H7 (cell line): ENCODE data around the gene CDK8. TPM values are rescaled to one million over a fixed set of nuclear protein-coding genes. Genes with fewer than 3 reads are reported as not detected.

Experiments used
- DNase-seq: peaks from one replicate; pipeline ENCODE4 v3.0.0; 2012
- H3K27me3 ChIP-seq: 2 replicates; pipeline ENCODE4 v1.6.0; 2011; ENCODE audit warnings: mild to moderate bottlenecking, low read length; ENCODE audit not compliant: control insufficient read depth, insufficient read depth
- H3K36me3 ChIP-seq: replicated peaks from 2 replicates; pipeline ENCODE4 v1.5.1; 2011; ENCODE audit warnings: low read length; ENCODE audit not compliant: control insufficient read depth, insufficient read depth
- H3K4me3 ChIP-seq: 2 replicates; pipeline ENCODE4 v1.5.1; 2011; ENCODE audit warnings: low read depth, mild to moderate bottlenecking, control low read depth, low read length, moderate library complexity; ENCODE audit not compliant: insufficient read depth
- total RNA-seq: library from RNA; depleted of rRNA; stranded (reverse); fragments of >200 nt; shearing (Covaris generic); gene quantifications from 2 replicates; pipeline ENCODE4 v1.2.3, GENCODE V29; 2014

Gene CDK8
- total RNA-seq, 1 experiment from 2014 or later = 28.4 TPM

DNA sequence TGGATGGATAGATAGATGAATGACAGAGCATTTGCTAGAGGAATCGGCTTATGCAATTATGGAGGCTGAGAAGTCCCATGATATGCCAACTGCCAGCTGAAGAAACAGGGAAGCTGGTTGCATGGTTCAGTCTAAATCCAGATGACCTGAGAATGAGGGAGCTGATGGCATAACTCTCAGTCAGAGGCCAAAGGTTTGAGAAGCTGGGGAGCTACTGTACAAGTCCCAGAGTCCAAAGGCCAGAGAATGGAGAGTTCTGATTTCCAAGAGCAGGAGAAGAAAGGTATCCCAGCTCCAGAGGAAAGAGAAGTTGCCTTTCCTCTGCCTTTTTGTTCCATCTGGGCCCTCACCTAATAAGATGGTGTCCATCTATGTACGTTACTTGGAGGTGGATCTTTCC lies 108.3 kb downstream of the CDK8 start:
- Histone ChIP-seq H3K4me3 (no peak overlapping the region), H3K27me3 (no peaks in the 10 kb centered on the region), H3K36me3 (no peaks in the 10 kb centered on the region)
- no peak for DNase-seq

DNA sequence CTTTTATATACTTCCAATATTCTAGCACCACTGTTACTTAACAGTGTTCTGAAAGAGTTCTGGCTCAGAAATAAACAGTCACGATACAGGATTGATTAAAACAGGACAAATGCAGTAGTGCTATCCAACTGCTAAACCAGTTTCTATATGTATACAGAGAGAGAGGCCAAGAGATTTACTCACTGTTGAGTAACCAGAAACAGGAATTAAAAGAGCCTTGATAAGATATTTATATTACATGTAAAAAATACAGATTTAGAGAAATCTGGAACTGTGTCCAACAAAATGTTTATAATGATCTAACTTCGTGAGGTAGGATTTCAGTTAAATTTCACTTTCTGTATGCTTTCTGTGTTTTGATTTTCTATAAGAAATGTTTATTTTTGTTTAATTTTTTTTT lies 116.6 kb downstream of the CDK8 start:
- Histone ChIP-seq H3K4me3 (no peak overlapping the region), H3K36me3 (no peaks in the 10 kb centered on the region), H3K27me3 (no peaks in the 10 kb centered on the region)
- DNase-seq = no peak

DNA sequence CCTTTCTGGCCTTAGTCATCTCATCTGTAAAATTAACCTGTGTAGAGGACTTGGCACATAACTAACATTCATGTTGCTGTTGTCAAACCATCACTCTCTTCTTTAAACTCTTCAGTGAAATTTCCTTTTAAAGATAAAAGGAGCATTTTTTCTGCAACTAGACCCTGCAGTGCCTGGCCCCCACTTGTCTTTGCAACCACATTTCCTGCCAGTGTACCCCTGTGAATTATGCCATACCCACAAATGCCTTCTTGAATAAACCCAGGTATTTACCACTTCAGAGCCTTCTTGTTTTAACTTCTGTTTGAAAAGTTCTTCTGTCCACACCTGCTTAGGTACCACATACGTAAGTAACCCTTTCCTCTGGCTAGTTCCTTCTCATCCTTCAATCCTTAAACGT lies 118.8 kb downstream of the CDK8 start:
- Histone ChIP-seq H3K27me3 (no peaks in the 10 kb centered on the region), H3K4me3 (no peak overlapping the region), H3K36me3 (no peaks in the 10 kb centered on the region)
- no peak for DNase-seq

DNA sequence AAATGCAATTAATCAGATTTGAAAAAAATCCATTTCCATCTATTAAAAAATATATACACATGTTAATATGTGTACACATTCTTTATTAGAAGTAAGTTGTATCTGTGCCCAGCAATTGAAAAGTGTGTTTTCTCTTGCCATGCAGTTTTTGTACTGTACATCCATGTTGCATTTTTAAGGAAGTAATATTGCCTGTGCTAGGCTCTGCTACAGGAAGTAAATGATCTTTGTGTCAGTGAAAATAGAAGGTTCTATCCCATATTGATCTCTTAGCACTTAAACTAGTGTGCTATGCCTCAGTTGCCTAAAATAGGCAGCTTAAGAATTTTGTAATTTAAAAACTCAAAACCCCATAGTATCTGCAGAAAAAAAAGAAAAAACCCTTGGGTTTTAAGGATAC lies 122.5 kb downstream of the CDK8 start:
- DNase-seq = no peak
- Histone ChIP-seq H3K27me3 (no peaks in the 10 kb centered on the region), H3K4me3 (no peak overlapping the region), H3K36me3 (no peaks in the 10 kb centered on the region)

GRCh38 chr13:26377038-26377437 lies 123.1 kb downstream of the CDK8 start:
- no peaks in the 10 kb centered on the region for H3K27me3 ChIP-seq
- peak; percentile 58 for DNase-seq
- no peak overlapping the region for H3K4me3 ChIP-seq
- no peaks in the 10 kb centered on the region for H3K36me3 ChIP-seq

DNA sequence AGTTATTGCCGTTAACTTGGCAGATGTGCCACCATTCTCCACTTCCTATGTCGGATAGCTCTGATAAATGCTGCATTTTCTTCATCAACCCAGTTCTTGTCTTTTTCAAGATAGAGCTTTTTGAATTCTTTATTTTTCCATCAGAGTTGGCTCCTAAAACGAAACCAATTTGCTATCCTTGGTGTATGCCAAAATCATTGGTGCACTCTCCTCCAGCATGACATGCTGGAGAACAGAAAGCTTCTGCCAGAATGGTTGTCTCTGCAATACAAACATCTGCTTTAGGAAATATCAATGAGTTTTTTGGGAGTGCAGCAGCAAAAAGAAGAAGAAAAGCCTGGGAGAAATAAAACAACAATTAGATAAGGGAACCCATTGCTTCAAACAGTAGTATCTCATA lies 124.2 kb downstream of the CDK8 start:
- H3K27me3 ChIP-seq = no peaks in the 10 kb centered on the region
- H3K4me3 ChIP-seq = no peak overlapping the region
- DNase-seq = no peak
- H3K36me3 ChIP-seq = no peaks in the 10 kb centered on the region

GRCh38 chr13:26379831-26380230 lies 125.9 kb downstream of the CDK8 start:
- no peaks in the 10 kb centered on the region for H3K27me3 ChIP-seq
- no peaks in the 10 kb centered on the region for H3K36me3 ChIP-seq
- no peak for DNase-seq
- H3K4me3 ChIP-seq = no peak overlapping the region

DNA sequence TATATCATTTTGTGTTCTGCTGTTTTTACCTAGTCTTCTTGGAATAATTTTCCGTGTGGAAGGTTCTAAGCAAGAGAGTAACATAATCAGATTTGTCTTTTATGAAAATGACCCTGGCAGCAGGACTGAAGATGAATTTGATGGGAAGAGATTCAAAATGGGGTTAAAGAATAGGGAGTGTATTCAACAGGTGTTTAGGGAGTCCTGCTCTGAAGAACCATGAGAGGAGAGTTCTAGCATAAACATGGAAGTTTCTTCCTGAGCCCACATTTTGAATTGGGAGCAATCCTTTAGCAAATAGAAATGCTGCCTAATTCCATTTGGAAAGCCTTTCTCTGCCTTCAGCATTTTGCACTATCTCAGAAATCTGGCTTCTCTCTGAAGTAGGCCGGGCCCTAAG lies 127.0 kb downstream of the CDK8 start:
- H3K27me3 ChIP-seq = no peaks in the 10 kb centered on the region
- no peak overlapping the region for H3K4me3 ChIP-seq
- no peaks in the 10 kb centered on the region for H3K36me3 ChIP-seq
- no peak for DNase-seq

DNA sequence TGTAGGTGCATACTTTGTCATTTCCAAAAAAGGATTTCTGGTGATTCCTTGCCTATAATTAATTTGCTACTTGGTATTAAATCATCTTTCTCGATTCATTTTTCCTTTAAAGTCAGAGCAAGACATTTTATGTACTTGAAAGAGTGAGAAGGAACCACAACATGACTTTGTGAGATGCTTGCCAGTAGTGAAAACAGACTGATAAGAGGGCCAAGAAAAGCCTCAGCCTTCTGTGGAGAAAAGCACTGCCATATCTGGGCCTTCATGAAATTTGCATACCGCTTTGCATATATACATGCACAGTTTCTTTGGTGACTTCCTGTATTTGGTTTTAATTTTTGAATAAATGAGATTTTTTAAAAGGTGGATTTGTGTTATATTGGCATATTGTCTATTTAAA lies 128.4 kb downstream of the CDK8 start:
- no peak for DNase-seq
- Histone ChIP-seq H3K27me3 (no peaks in the 10 kb centered on the region), H3K4me3 (no peak overlapping the region), H3K36me3 (no peaks in the 10 kb centered on the region)

- no peak overlapping the region for H3K4me3 ChIP-seq
- H3K36me3 ChIP-seq = no peaks in the 10 kb centered on the region
- no peak for DNase-seq
- H3K27me3 ChIP-seq = no peaks in the 10 kb centered on the region
These were observed 128.9 kb downstream of the CDK8 start for GRCh38 chr13:26382835-26383234.

- Histone ChIP-seq H3K27me3 (no peaks in the 10 kb centered on the region), H3K36me3 (no peaks in the 10 kb centered on the region), H3K4me3 (no peak overlapping the region)
- DNase-seq = no peak
These were observed 130.7 kb downstream of the CDK8 start for GRCh38 chr13:26384587-26384986.

DNA sequence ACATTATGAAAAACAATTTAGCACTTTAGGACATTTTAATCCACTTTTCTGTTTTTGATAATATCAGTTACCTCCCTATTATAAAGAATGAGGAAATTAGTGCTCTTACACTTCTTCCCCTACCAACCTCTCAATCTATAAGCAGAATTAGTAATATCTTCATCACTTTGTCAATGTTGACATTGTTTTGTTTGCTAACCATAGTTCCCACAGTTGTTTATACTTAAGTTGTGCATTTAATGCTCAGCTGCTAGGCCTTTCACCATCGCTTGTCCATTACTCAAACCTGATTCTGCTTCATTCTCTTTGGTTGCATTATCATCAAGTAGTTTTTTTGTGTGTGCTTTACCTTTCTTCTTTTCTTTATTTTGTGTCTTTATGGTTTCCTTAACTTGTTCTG lies 132.1 kb downstream of the CDK8 start:
- Histone ChIP-seq H3K36me3 (no peaks in the 10 kb centered on the region), H3K27me3 (no peaks in the 10 kb centered on the region), H3K4me3 (no peak overlapping the region)
- DNase-seq = no peak

- no peaks in the 10 kb centered on the region for H3K36me3 ChIP-seq
- no peaks in the 10 kb centered on the region for H3K27me3 ChIP-seq
- H3K4me3 ChIP-seq = no peak overlapping the region
- DNase-seq = no peak
These were observed 136.3 kb downstream of the CDK8 start for GRCh38 chr13:26390203-26390602.

GRCh38 chr13:26400545-26400944 lies 146.6 kb downstream of the CDK8 start:
- no peaks in the 10 kb centered on the region for H3K27me3 ChIP-seq
- no peak overlapping the region for H3K4me3 ChIP-seq
- H3K36me3 ChIP-seq = peaks cover 6% of the 10 kb centered on the region; the same call in 1 of the 2 replicates
- DNase-seq = no peak

- Histone ChIP-seq H3K36me3 (peaks cover 6% of the 10 kb centered on the region; the same call in 1 of the 2 replicates), H3K27me3 (no peaks in the 10 kb centered on the region), H3K4me3 (no peak overlapping the region)
- DNase-seq = no peak
These were observed 147.1 kb downstream of the CDK8 start for GRCh38 chr13:26401069-26401468.

GRCh38 chr13:26401578-26402021 lies 147.7 kb downstream of the CDK8 start:
- peaks cover 6% of the 10 kb centered on the region; the same call in 1 of the 2 replicates for H3K36me3 ChIP-seq
- DNase-seq = no peak
- H3K27me3 ChIP-seq = no peaks in the 10 kb centered on the region
- H3K4me3 ChIP-seq = no peak overlapping the region
